Endothelial cell of umbilical vein (primary cell): ENCODE data around the gene HLA-DOA. TPM values are rescaled to one million over a fixed set of nuclear protein-coding genes. Genes with fewer than 3 reads are reported as not detected.

Experiments used
- BruUV-seq: library from RNA; stranded (reverse); fragments of 400-500 nt; replicated peaks from 2 replicates; lab custom pipeline; 2021; lab: Mats Ljungman, UMichigan
- CTCF ChIA-PET: fragments of 300-600, 350-600 bp; sonication (Branson Sonifier 250); formaldehyde crosslinking; loops from one replicate; lab custom pipeline; 2021; ENCODE audit warnings: antibody characterized with exemption, inconsistent platforms; lab: Charles Lee
- POLR2A ChIA-PET: fragments of 300-600, 350-600 bp; sonication (Branson Sonifier 250); formaldehyde crosslinking; loops from one replicate; lab custom pipeline; 2021; ENCODE audit warnings: antibody characterized with exemption, inconsistent platforms; lab: Charles Lee
- DNase-seq: peaks from one replicate; pipeline ENCODE4 v3.0.0-alpha.2; 2011; ENCODE audit warnings: low read depth, low spot score
- FAIRE-seq: peaks from 2 replicates; lab custom pipeline; 2011; peaks lifted over from hg19 to GRCh38; lab: Jason Lieb, UNC
- H2AFZ ChIP-seq: 2 replicates; pipeline ENCODE4 v1.6.0; 2012; ENCODE audit warnings: low read depth, low read length, control low read depth, inconsistent platforms
- H3K27ac ChIP-seq: 2 replicates; pipeline ENCODE4 v1.5.1; 2011; ENCODE audit warnings: low read depth, mild to moderate bottlenecking, control low read depth, low read length, moderate library complexity; ENCODE audit not compliant: insufficient read depth
- H3K27me3 ChIP-seq, 2 experiments: 2 replicates each; pipeline versions ENCODE4 v1.6.0 to v1.6.1; 2011; ENCODE audit warnings: low read length in 2 of 2, mixed read lengths in 1 of 2; ENCODE audit not compliant: control insufficient read depth in 2 of 2, insufficient read depth in 2 of 2
- H3K36me3 ChIP-seq, 2 experiments: 2 replicates in 1 of 2; 3 replicates in 1 of 2; pipeline ENCODE4 v1.5.1; 2011; ENCODE audit warnings: low read length in 2 of 2, mild to moderate bottlenecking in 1 of 2, moderate library complexity in 1 of 2; ENCODE audit not compliant: control insufficient read depth in 2 of 2, insufficient read depth in 2 of 2; ENCODE audit errors: extremely low read depth in 1 of 2
- H3K4me1 ChIP-seq: 3 replicates; pipeline ENCODE4 v1.5.1; 2011; ENCODE audit warnings: mild to moderate bottlenecking, low read length; ENCODE audit not compliant: control insufficient read depth, insufficient read depth; ENCODE audit errors: extremely low read depth
- H3K4me2 ChIP-seq: 2 replicates; pipeline ENCODE4 v1.6.1; 2011; ENCODE audit warnings: low read length, control low read depth, mixed read lengths; ENCODE audit not compliant: insufficient read depth
- H3K4me3 ChIP-seq, 3 experiments: fragments of 200-600 bp in 1 of 3; sonication (generic), shearing (Covaris generic) in 1 of 3; replicated peaks in 1 of 3; 2 replicates each; pipeline ENCODE4 v1.5.1; 2011 to 2016; ENCODE audit warnings: control low read depth in 3 of 3, low read length in 3 of 3, mild to moderate bottlenecking in 2 of 3, inconsistent platforms in 1 of 3, low read depth in 1 of 3, moderate library complexity in 1 of 3; ENCODE audit not compliant: insufficient read depth in 1 of 3
- H3K79me2 ChIP-seq: 2 replicates; pipeline ENCODE4 v1.6.0; 2012; ENCODE audit warnings: low read length, inconsistent platforms; ENCODE audit not compliant: control insufficient read depth, insufficient read depth
- H3K9ac ChIP-seq: replicated peaks from 2 replicates; pipeline ENCODE3; 2011; ENCODE audit warnings: low read length, control low read depth; ENCODE audit not compliant: insufficient read depth; ENCODE audit errors: extremely low read depth
- H3K9me1 ChIP-seq: replicated peaks from 3 replicates; pipeline ENCODE4 v1.6.0; 2011; ENCODE audit warnings: mild to moderate bottlenecking, low read length; ENCODE audit not compliant: control insufficient read depth, insufficient read depth; ENCODE audit errors: extremely low read depth
- H3K9me3 ChIP-seq: replicated peaks from 2 replicates; pipeline ENCODE4 v1.5.1; 2012; ENCODE audit warnings: low read length, inconsistent platforms; ENCODE audit not compliant: control insufficient read depth, insufficient read depth
- H4K20me1 ChIP-seq: replicated peaks from 2 replicates; pipeline ENCODE3; 2011; ENCODE audit warnings: mild to moderate bottlenecking, low read length; ENCODE audit not compliant: control insufficient read depth, insufficient read depth; ENCODE audit errors: extremely low read depth
- CTCF ChIP-seq, 2 donors: IDR thresholded peaks; 1 replicate in 1 of 2; 2 replicates in 1 of 2; pipeline ENCODE4 v1.5.1; 2011; ENCODE audit warnings: low read length in 2 of 2, mild to moderate bottlenecking in 2 of 2, moderate library complexity in 2 of 2, control low read depth in 1 of 2, inconsistent platforms in 1 of 2, low read depth in 1 of 2; ENCODE audit not compliant: insufficient read depth in 1 of 2; ENCODE audit errors: extremely low read depth in 1 of 2
- EZH2 ChIP-seq: IDR thresholded peaks from 2 replicates; pipeline ENCODE4 v1.6.1; 2012; ENCODE audit warnings: borderline replicate concordance, low read depth, mild to moderate bottlenecking, moderate library complexity, low read length, inconsistent platforms; ENCODE audit not compliant: severe bottlenecking
- FOS ChIP-seq: IDR thresholded peaks from 2 replicates; pipeline ENCODE4 v1.6.1; 2011; ENCODE audit warnings: mild to moderate bottlenecking, low read length, moderate library complexity, borderline replicate concordance; ENCODE audit not compliant: insufficient read depth
- GATA2 ChIP-seq: IDR thresholded peaks from 2 replicates; pipeline ENCODE4 v1.7.0; 2011; ENCODE audit warnings: low read depth, mild to moderate bottlenecking, moderate library complexity, mixed read lengths, low read length; ENCODE audit not compliant: insufficient read length, insufficient read depth
- JUN ChIP-seq: IDR thresholded peaks from 2 replicates; pipeline ENCODE4 v1.6.1; 2011; ENCODE audit warnings: borderline replicate concordance, low read depth; ENCODE audit not compliant: insufficient read length, insufficient read depth
- MAX ChIP-seq: IDR thresholded peaks from 2 replicates; pipeline ENCODE4 v1.6.1; 2011; ENCODE audit not compliant: insufficient read depth, insufficient read length
- MYC ChIP-seq: IDR thresholded peaks from one replicate; pipeline ENCODE4 v1.6.1; 2011; ENCODE audit warnings: mild to moderate bottlenecking, low read depth, low read length
- POLR2A ChIP-seq: IDR thresholded peaks from 2 replicates; pipeline ENCODE4 v1.6.1; 2012; ENCODE audit warnings: low read depth, mild to moderate bottlenecking, control low read depth, low read length
- POLR2AphosphoS5 ChIP-seq: IDR thresholded peaks from 2 replicates; pipeline ENCODE4 v1.6.1; 2012; ENCODE audit warnings: low read depth, mild to moderate bottlenecking, control low read depth, low read length, moderate library complexity; ENCODE audit not compliant: insufficient read depth
- dilution Hi-C: fragments of 300-500 bp; cut with MboI; formaldehyde crosslinking; loops from one replicate; pipeline ENCODE4 v1.15.0; 2019; ENCODE audit warnings: low sequenced_read_pairs; ENCODE audit not compliant: extremely low pct_ligation_motif_present
- intact Hi-C: fragments of 100-400 bp; cut with micrococcal nuclease; formaldehyde crosslinking; loops from one replicate; pipeline ENCODE4 v1.10.0; 2022
- polyA plus RNA-seq, 4 experiments: library from polyadenylated mRNA; depleted of rRNA in 3 of 4; stranded (reverse) in 3 of 4; unstranded in 1 of 4; fragments of >200 nt; gene quantifications; 2 replicates each; pipeline versions ENCODE4 v1.2.1 to v1.2.3, GENCODE V29; 2011 to 2012; ENCODE audit warnings: missing spikeins in 1 of 4
- total RNA-seq: library from RNA; stranded (reverse); gene quantifications from 2 replicates; pipeline ENCODE4 v1.2.3, GENCODE V29; 2021

HLA-DOA gene
- total and polyA plus RNA-seq, 2 donors (not counting 3 experiments of a cell fraction or from before 2014, with no cell fraction given) = not detected

GRCh38 chr6:32979720-32980487 lies 29.5 kb downstream of the HLA-DOA start:
- POLR2A ChIA-PET = interaction anchor here (0.6 to 2.2 kb wide), 2 partner anchors 8 to 258 kb away, joined by 3 to 27 read pairs; no protein-coding TSS in a partner anchor
- Histone ChIP-seq H3K36me3 (peaks cover 46 to 53% of the 10 kb centered on the region in 2 experiments), H3K4me1 (peaks cover 13% of the 10 kb centered on the region), H3K9me3 (no peaks in the 10 kb centered on the region), H4K20me1 (peaks cover 32% of the 10 kb centered on the region), H2AFZ (no peak overlapping the region), H3K4me3 (no peak overlapping the region), H3K27me3 (no peaks in the 10 kb centered on the region), H3K4me2 (no peak overlapping the region), H3K79me2 (peaks cover 47% of the 10 kb centered on the region), H3K9ac (no peak overlapping the region), H3K9me1 (no peaks in the 10 kb centered on the region), H3K27ac (no peak overlapping the region)
- FAIRE-seq (no peak), DNase-seq (no peak)
- TF ChIP-seq CTCF (IDR thresholded peaks at IDR 0.05; ENCODE audit: extremely low read depth in 1 of 2, insufficient read depth in 1 of 2, low read depth in 1 of 2, low read length in 2 of 2) = no peak
- no peak for TF ChIP-seq POLR2AphosphoS5
- TF ChIP-seq MAX = no peak
- TF ChIP-seq JUN = no peak
- TF ChIP-seq MYC = no peak
- TF ChIP-seq EZH2 = no peak
- TF ChIP-seq GATA2 = no peak
- TF ChIP-seq FOS = no peak
- no peak for TF ChIP-seq POLR2A
- dilution Hi-C loops (no loop called here), intact Hi-C loops (loop anchor here (10.0 kb wide), 1 partner anchor 435 kb away; the partner anchor contains the start of genes CUTA and PHF1)
- CTCF ChIA-PET = interaction anchor here (1.0 to 12.6 kb wide), 4 partner anchors 8 to 142 kb away, joined by 3 to 580 read pairs (median 12); partner anchors contain the start of genes HLA-DMA and TAP2
- BruUV-seq = no TSS peak
